NB4 (cell line): ENCODE measurements around the gene SUMO2.

Source experiments
- CTCF ChIP-seq: IDR thresholded peaks from one replicate; pipeline ENCODE4 v1.5.1; 2012; ENCODE audit warnings: low read depth, low read length
- MAX ChIP-seq: IDR thresholded peaks from 2 replicates; pipeline ENCODE4 v1.6.1; 2011; ENCODE audit warnings: low read depth, low read length
- POLR2A ChIP-seq: IDR thresholded peaks from 2 replicates; pipeline ENCODE4 v1.6.1; 2011; ENCODE audit warnings: mild to moderate bottlenecking; ENCODE audit not compliant: insufficient read length; ENCODE audit errors: extremely low read depth

- no peak for TF ChIP-seq CTCF
- TF ChIP-seq POLR2A, result no peak
- no peak for TF ChIP-seq MAX
Observed at GRCh38 chr17:75135946-75136345, 46.8 kb downstream of the SUMO2 start.
